ENCODE measurements around the gene DPP4.
"Not testable (repeated sequence)": the region's sequence is repeated elsewhere in the genome, so short reads cannot be mapped to it uniquely, and the experiment has no call there.

Gene DPP4

DNA sequence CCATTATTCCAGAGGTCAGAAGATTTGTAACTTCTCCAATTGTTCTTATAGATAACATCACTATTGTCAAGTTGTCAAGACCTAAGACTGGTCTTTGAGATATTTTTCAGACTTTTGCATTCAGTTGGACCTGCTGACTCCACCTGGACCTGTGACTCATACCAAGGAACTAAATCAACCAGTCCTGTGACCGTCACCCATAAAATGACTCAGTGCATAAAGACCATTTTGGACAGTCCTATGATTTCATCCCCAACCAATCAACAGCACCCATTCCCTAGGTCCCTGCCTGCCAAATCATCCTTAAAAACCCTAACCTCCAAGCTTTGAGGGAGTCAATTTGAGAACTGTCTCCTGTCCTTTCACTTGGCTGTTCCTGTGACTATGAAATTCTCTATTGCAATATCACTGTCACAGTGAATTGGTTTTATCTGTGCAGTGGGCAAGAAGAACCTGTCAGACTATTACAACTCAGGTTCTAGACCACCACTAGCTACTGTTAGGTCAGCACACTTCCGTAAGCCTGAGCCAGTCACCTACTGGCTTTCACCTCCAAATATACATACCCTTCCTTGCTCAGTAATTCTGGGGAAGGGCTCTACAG lies 17.1 kb downstream of the DPP4 start:
- no peak for DNase-seq

DNA sequence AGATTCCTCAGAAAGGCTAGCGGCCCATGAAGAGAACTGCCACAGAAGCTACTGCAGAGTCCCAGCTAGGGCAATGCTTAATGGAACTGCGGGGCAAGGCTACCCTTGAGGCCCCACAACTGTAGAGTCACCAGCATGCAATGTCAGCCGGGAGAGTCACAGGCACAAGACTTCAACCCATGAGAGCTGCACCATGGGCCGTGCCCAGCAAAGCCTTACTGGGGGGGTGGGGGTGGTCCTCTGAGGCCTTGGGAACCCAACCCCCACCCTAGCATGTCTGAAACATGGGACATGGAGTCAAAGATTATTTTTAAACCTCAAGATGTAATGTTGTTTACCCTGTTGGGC lies 20.2 kb downstream of the DPP4 start:
- no peak for DNase-seq

DNA sequence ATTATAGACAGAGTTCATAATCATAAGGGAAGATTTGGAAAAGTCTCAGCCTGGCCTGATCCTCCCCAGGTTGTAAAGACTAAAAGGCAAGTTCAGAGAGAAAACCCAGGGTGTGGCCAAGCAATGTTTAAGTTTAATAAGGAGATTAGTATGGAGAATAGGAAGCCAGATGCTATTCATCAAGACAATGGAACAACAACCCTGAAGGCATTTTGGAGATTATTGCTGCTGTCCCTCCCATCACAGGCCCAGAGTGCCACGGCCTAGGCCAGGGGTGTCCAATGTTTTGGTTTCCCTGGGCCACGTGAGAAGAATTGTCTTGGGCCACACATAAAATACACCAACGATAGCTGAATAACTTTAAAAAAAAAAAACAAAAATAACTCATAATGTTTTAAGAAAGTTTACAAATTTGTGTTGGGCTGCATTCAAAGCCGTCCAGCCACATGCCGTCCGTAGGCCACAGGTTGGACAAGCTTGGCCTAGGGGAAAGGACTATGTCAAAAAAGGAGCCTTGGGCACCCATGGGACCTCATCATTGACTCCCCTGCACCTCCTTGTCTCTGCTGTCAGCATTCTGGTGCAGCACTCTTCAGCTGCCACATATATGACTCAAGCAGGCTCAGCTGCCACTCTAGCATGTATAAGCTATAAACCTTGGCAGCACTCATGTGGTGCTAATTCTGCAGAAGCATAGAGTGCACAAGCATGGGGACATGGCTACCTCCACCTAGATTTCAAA lies 20.8 kb downstream of the DPP4 start:
- no peak for DNase-seq

DNA sequence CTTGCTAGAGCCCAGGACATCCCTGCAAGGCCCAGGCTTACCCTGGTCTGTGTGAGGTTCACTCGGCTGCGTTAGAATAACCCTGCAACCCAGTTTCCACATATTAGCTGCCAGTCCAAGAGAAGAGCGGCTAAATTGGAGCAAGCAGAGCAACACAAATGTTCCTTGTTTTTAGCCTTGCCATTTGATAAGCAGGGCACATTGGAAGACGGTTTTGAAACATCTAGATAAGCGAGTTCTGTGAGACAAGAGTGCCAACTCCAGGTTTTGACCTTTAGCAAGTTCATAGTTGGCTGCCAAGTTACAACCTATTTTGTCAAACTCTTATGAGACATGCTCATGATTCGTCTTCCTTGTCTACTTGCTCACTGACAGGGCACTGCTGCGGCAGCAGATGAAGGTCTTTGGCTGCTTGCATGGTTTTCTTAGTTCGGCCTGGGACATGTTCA lies 23.5 kb downstream of the DPP4 start:
- no peak for DNase-seq

DNA sequence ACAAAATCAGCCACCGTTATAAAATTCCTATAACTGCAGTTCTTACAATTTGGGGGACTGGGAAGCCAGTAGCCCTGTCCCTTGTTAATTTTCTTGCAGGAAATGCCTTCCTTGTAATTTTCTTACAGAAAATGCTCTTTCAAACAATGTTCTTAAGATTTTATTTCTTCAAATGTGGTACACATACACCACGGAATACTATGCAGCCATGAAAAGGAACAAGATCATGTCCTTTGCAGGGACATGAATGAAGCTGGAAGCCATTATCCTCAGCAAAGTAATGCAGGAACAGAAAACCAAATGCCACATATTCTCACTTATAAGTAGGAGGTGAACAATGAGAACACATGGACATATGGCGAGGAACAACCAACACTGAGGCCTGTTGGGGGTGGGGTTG lies 24.9 kb downstream of the DPP4 start:
- not testable (repeated sequence) for DNase-seq

DNA sequence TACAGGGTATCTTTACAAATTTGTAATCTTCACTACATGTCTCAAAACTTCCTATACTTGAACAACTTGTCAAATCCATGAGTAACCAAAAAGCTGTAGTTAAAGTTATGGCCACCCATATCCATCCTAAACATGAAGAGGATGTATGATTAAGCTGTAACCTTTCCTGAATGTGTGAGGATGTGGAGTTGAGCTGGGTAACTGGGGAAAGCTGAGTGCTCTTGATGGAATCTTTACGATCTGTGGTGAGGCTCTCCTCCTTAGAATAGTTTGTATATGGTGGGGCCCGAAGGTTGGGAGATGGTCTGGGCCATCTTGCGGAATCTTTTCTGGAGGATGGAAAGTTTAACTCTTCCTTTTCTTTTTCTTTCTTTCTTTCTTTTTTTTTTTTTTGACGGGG lies 29.4 kb downstream of the DPP4 start:
- no peak for DNase-seq

DNA sequence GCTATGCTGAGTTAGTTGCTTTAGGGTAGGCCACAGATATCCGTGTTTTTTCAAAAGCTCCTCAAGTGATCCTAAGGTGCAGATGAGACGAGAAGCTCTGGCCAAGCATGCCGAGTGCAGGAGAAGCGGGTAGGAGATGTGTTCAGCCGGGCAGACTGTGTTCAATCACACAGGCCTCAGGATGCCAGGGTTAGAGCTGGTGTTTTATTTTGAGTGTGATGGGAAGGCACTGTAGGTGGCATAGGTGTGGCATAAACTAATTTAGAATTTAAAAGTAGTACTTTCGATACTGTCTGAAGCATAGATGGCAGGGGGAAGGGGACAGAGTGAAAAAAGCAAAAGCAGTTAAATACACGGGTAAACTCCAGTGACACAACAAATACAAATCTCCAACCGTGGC lies 30.9 kb downstream of the DPP4 start:
- DNase-seq: no peak

DNA sequence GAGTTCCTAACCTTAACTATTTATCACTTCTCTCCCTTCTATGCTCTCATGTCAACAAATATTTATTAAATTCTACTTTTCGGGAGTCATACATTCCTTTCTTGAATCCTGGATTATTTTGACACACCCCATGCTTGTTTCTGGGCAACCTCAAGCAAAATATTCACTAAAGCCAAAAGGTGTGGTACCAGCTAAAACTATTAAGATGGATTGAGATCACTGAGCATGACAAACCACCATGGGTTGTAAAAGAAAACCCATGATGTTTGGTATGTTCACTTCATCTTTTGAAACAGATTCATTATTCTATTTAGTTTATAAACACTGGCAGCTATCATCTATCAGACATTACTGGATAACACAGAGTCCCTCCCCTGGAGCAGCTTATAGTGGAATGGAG lies 32.5 kb downstream of the DPP4 start:
- DNase-seq: no peak

DNA sequence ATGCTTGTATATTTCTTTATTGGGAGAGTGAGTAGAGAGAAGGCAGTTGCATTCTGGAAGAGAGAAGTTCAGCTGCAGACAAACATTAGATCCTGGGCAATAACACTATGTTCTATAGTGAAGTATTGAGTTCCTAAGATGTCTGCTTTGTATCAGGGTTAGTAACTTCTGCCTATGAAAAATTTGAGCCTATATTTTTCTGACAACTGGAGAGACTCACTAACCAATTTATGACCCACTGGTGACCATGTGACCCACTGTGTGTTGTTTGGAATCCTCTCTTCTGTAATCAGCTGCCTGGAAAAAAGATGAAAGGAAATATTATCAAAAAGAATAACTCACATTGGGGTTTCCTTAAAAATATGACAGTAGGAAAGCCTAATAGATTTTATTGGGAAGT lies 35.3 kb downstream of the DPP4 start:
- no peak for DNase-seq

DNA sequence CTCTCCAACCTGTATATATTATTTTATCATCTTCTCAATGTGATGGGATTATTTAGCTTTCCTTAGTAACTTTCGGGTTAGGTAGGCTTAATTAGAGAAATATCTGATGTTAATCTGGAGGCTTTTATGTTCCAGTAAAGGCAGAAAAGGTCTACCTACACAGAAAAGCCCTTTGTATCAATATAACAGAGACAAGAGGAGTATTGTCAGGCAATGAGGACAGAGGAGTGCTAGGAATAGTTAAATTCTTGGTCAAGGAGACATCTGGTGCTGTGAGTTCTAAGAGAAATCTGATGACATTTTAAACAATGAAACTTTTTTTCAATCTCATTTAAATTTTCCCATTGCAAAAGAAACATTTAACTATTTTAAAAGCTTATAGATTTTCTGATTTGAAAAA lies 36.1 kb downstream of the DPP4 start:
- DNase-seq: no peak

DNA sequence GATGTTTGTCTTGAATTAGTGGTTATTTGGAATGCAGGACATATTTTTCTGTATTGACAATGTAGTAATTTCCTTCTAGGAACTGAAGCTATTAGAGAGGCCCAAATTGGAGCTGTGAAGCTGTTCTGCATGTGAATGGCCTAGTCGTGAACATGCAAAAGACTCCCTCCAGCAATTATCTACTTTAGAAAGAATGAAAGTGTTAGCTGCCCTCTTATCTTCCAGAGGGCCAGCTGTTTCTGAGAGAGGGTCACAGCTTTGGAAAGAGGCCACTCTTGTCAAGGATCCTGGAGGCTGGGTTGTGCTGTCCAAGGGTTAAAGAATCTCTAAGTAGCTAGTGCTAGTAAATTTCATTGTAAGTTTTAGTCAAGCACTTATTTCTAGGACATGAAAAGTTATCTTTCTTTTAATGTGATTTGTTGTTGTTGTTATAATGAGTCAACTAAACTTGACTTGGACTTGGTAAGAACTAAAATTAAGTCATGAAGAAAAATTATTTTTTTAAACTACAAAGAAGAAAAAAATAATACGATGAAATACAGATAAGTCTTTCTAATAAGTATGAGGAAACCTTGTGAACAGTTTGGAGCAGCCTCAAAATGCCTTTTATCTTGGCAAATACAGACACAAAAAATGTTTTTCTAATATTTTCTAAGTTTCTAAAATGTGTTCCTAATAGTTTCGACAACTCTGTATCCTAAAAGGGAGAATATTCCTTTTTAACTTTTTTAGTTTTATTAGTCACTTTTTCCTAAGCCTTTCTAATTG lies 36.8 kb downstream of the DPP4 start:
- DNase-seq: no peak

DNA sequence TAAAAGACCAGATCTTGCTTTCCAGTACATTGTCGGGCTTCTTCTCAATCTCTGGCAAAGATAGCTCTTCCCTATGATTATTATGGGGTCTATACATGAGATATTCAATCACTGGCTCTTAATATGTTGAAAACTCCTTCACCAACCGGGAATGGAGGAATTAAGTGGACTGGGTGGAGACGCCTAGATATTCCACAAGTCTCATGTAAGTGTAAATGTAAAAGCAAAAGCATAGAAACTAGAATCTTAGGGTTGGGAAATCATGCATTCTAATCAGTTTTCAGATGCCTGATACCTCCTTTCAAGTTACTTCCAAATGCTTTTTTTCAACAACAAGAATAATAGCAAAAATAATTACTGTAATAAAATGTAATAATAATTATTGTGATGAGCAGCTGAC lies 38.0 kb downstream of the DPP4 start:
- no peak for DNase-seq

DNA sequence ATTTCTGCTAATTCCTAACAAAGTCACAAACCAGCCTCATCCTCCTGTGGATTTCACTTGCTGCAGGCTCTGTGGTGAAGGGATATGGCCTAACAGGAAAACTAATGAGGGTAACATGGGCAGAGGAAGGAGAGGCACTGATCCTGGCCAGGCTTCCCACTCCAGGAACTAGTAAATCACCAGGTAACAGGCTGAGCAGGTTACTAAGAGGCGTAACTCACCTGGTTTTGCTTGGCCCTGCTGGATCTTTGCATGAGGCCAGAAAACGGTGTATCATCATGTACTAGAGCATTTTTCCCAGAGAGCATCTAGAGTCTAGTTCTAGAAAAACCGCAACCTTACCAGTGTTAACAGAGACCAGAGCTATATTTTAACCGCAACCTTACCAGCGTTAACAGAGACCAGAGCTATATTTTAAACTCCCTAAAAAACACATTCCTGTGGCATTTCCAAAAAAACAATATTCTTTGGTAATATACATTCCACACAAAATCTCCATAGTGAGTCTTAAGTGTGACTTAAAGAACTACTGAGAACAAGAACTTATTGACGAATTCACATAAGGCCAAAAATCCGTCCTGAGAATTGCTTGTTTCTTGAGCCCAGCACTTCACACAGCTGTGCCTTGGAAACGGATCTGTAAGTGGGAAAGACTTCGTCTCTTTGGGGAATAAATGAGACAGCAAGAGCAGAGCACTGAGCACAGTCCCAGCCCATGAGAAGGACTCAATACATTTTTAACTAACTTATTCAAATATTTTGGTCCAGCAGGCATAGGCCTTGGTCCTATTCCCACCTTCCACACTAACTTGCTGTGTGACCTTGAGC lies 43.4 kb downstream of the DPP4 start:
- no peak for DNase-seq

DNA sequence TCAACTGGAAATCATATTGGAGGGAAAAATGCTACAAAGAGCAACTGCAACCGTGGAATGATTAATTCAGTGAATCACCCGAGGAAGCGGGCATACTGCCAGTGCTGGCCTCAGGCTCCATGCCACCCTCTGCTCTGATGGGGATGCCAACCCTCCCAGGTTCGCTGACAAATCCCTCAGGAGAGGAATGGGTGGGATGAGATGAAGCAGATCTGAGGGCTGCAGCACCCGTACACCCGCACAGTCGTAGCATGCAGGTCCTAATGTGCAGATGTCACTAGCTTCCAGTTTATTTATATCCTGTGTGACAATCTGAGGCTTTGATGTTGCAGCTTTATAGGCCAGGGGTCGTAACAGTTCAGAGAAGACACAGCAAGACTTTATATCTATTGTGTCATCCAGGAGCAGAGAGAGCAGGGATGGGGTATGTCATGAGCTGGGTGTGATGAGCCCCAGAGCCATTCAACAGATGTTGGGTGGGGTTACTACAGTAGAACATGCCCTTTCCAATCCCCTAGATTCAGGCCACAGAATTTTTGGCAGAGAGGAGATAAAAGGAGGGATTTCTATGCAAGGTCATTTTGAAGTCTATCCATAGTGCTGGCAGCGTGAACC lies 44.6 kb downstream of the DPP4 start:
- DNase-seq: no peak

DNA sequence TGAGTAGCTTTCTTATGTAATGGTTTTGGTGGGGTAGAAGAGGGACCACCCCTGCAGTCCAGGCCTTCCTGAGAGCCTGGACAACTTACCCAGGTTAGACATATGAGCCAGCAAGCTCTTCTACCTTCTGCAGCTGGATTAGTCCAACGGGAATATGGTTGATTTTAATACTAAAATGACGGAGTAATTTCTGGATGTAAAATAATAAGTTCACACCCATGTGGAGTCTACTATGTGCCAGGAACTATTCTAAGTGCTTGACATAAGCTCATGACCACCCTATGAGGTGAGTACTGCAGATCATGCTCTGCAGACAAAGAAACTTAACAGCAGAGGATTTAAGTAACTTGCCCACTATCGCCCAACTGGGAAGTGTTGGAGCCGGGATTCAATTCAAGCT lies 45.5 kb downstream of the DPP4 start:
- DNase-seq: no peak

DNA sequence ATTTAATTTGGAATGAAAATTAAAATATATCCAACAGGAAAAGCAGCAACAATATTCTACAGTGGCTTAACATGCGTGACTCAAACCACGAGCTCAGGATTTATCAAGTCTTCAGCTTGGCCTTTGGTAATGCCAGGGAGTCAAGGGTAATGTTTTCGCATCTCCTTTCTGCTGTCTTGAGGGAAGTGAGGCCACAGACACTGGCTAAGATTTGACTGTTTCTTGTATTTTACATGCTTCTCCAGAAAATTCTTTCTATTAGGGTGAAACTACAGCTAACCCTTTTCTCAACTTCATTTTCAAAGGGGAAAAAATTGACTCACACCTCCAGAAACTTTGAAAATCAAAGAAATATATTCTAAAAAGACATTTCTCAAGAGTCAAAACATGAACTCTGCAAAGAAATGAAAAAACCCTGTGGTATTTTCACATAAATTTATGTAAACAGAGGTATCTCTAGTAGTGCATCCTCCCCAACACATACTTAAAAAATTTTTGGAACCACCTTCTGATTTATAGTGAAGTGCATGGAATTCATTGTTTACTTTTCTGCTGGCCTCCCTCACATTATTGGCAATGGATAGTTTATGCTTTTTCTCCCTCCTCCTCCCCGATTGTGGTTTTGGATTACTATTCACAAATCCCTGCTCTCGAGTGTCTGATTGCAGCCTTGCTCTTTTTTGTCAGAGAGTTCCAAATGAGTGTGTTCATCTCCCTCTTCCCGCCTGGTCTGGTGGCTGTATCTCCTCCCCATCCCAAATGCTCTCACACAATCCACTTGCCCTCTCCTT lies 48.7 kb downstream of the DPP4 start:
- no peak for DNase-seq

DNA sequence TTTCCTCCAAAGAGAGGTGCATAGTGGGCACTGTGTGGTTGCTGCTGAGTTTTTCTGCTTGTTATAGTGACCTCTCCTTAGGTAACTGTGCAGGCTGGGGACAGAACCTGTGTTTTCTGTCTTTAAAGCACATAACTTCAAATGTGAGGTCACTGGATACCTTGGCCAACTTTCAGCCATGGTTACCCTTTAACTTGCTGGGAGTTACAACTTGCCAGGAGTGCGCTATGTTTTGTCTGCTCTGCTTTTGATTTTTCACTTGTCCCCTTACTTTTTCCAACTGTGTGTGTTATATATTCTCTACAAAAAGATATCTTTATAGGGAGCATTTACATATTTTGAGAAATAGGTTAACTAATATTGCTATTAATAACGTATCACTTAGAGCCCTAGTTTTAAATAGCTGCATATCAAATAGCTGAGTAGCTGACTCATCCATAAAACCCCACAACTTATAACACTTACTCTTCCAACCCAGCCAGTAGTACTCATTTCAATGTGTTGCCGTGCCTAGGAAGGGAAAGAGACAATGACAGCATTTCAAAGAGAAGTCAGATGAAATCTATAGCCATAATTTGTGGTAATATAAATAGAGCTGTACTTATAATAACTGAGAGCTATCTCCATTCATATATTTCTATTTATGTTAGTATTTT lies 51.6 kb downstream of the DPP4 start:
- no peak for DNase-seq

DNA sequence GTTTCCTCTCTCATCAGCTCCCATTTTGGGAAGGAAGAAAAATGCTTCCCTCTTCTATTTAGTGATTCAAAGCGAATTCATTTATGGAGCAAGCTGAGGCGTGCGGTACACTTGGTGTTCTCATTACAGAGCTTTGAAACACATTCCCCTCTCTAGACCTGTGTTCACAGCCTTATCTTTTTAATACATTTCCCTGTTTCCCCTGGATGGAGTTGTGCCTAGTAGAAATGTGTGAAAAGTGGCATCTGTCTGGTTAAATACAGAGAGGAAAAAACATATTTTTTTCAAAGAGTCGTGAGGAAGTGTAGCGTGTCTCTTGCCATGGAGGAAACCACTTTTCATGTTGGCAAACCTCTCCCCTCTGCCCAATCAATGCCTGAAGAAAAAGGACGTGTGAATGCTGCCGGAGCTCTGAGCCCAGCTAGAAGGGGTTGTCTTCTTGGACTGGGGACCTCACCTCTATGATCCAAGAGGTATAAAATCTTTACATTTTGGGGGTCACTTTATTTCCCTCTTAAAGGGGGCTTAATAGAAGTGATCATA lies 52.4 kb downstream of the DPP4 start:
- DNase-seq: no peak

DNA sequence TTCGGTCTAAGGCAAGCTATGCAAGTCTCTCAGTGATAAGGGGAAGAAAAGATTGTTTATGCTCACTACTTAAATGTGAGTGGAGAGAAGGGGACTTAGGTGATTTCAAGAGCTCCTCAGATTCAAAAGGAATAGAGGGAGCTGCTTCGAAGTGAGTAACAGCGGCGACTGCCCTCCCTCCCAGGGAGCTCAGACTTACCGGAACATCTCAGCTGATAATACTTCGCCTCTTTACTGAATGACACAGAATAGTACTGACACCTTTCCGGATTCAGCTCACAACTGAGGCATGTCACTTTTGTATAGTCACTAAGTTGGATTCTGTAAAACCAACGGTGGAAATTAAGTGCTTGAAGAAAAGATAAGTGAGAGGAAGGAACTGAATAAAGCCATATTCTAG lies 55.5 kb downstream of the DPP4 start:
- no peak for DNase-seq

DNA sequence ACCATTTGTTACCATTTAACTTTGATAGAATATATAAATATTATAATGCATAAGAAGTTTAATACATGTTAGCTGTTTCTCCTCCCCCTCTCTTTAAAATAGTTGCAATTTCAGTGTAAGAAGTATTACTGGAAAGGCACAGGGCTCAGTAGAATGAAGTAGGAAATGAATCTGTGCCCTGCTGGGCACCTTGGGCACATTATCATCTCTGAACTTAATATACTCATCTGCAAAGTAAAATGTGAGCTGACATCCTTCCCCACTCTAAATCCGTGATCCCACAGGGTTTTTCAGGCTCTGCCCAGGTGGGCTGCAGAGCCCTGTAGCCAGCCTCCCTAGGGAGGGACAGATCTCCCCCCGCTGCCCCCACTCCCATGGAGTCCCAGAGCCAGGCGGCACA lies 56.8 kb downstream of the DPP4 start:
- no peak for DNase-seq

DNA sequence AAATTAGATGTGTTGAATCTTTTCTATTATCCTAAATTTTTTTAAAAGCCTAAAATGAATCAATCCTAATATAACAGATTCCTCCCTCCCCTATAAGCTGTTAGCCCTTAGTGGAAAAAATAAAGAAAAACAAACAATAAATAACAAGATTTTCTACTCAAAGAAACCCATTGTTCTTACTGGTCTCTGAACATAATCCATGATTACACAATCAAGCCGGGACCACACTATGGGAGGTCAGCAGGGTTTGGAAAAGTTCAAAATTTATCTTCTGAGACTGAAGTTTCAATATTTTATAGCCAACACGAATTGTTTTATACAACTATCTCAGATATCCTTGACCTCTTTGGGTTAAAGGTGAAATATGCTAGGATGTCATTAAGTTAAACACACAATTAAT lies 57.9 kb downstream of the DPP4 start:
- no peak for DNase-seq

Measured in activated CD4-positive, alpha-beta T cell treated with anti-CD3 and anti-CD28 coated beads for 48 hours (primary cell).